ENCODE results near the gene IRF7. TPM values are rescaled to one million over a fixed set of nuclear protein-coding genes. Genes with fewer than 3 reads are reported as not detected.

The IRF7 gene
- total and polyA plus RNA-seq, 12 donors = 0.81 to 87.6 (median 11.2) TPM

DNA sequence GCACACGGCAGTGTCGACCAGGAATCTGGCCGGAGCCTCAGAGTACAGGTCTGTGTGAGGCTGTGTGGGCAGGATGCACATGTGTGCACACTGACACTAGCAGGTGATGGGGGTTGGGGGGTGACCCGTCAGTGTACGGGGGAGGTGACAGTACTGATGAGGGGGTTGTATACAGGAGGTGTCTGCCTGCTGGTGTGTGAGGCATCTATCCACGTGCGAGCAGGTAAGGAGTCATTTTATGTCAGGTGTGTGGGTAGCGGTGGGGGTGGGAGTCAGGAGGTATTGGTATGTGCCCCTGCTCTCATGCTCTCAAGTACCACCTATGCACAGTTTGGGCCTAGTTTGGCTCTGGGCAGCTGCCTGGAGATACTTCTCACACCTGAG is 44.0 kb downstream of the IRF7 start:
- Histone ChIP-seq H3K27ac (no peak overlapping the region), H3K36me3 (replicated peaks in 1 of 2) (no peaks in the 10 kb centered on the region), H3K27me3 (no peaks in the 10 kb centered on the region), H3K9me3 (replicated peaks in 1 of 3) (no peaks in the 10 kb centered on the region), H3K4me1 (replicated peaks in 1 of 2) (peaks cover 7 to 19% of the 10 kb centered on the region in 2 donors), H3K4me3 (no peak overlapping the region)
- intact Hi-C loops (cut with DNase I) = no loop called here
- 70 to 93% (median 74%) methylated on average over 5 to 8 of the region's 8 CpGs for WGBS, 4 donors
- no peak for DNase-seq
- no peak for TF ChIP-seq POLR2A (IDR thresholded peaks at IDR 0.05)
- TF ChIP-seq, protein P1, sequence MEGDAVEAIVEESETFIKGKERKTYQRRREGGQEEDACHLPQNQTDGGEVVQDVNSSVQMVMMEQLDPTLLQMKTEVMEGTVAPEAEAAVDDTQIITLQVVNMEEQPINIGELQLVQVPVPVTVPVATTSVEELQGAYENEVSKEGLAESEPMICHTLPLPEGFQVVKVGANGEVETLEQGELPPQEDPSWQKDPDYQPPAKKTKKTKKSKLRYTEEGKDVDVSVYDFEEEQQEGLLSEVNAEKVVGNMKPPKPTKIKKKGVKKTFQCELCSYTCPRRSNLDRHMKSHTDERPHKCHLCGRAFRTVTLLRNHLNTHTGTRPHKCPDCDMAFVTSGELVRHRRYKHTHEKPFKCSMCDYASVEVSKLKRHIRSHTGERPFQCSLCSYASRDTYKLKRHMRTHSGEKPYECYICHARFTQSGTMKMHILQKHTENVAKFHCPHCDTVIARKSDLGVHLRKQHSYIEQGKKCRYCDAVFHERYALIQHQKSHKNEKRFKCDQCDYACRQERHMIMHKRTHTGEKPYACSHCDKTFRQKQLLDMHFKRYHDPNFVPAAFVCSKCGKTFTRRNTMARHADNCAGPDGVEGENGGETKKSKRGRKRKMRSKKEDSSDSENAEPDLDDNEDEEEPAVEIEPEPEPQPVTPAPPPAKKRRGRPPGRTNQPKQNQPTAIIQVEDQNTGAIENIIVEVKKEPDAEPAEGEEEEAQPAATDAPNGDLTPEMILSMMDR (IDR thresholded peaks at IDR 0.05) = no peak

DNA sequence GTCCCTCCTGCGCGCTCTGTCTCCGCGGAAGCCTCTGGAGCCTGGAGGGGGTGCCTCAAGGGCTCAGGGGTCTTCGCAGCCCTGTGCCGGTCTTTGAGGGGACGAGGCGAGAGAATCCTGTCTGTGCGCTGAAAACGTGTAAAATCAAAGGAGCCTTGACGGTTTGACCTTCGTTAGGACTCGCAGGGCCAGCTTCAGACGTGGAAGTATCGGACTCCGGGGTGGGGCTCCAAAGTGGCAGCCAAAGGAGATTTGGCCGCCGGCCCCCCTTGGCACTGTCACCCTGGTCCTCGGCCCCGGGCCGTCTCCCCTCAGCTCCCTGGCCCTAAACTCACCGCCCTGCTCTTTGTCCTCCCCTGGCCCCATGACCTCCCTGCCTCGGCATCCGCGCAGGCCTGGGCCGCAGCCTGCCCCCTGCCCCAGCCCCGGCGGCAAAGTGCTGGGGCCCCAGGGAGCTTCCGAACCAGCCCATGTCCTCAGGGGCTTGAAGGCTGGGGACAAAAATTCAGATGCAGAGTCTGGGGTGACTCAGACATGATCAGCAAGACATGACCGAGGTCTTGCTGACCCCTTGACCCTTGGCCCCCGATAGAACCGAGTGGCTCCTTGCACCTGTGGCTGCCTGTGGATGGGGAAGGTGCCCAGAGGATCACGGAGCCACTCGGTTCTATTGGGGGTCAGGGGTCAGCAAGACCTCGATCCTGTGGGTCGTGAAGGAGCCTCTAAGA is 46.4 kb downstream of the IRF7 start:
- H3K36me3 ChIP-seq (replicated peaks in 1 of 2) = no peaks in the 10 kb centered on the region
- 32 to 36% (median 34%) methylated on average over 8 to 36 of the region's 36 CpGs for WGBS, 4 donors
- peak overlapping the region in 4 of 5 donors; percentile 42 to 79 (median 66) for H3K27ac ChIP-seq
- intact Hi-C loops (cut with DNase I) = no loop called here
- H3K4me3 ChIP-seq = peak overlapping the region in 2 of 4 donors; percentile 35 to 85
- peak in 3 of 7 donors; percentile 47 to 68 (median 54) for DNase-seq
- TF ChIP-seq POLR2A (IDR thresholded peaks at IDR 0.05) = no peak
- TF ChIP-seq, protein P1 (IDR thresholded peaks at IDR 0.05) = no peak
- no peaks in the 10 kb centered on the region for H3K9me3 ChIP-seq (replicated peaks in 1 of 3)
- H3K4me1 ChIP-seq (replicated peaks in 1 of 2) = peaks cover 7 to 12% of the 10 kb centered on the region in 2 donors
- no peaks in the 10 kb centered on the region for H3K27me3 ChIP-seq

DNA sequence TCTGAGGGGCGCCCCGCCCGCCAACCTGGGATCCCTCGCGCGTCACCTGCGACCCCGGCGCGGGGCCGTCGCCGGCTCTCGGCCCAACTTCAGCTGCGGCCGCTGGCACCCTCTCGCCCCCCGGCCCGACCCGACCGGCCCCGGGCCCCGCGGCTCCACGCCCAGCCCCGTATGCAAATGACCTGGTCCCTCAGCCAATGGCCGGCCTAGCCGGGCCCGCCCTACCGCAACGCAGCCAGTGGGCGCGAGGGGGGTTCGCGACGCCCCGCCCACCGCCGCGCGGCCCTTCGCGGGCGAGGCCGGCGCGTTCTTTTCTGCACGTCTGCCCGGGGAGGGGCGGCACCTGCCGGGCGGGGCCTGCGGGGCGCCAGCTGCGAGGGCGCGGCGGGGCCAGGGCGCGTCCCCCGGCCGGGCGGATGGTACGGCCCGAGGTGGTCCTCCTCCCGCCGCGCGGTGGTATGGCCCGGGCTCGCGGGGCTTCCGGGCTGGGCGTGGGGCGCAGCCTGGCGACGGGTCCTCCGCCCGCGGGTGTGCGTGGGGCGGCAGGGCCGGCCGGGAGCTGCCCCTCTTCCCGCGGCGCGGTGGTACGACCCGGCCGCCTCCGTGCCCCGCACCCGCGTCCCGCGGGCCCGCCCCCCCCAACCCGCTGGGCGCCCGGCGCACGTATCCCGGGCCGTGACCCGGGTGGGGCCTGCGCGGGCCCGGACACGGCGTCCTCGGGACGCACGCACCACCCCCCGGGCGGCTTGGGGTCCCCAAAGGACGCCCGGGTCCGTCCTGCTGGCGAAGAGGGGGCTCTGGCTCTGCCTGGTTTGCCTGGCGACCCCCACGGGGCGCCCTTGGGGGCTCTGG is 47.2 kb downstream of the IRF7 start:
- H3K9me3 ChIP-seq (replicated peaks in 1 of 3) = no peaks in the 10 kb centered on the region
- peak overlapping the region in 3 of 4 donors; percentile 35 to 85 (median 56) for H3K4me3 ChIP-seq
- H3K4me1 ChIP-seq (replicated peaks in 1 of 2) = peaks cover 7 to 12% of the 10 kb centered on the region in 2 donors
- TF ChIP-seq POLR2A (IDR thresholded peaks at IDR 0.05) = peak; percentile 49 to 70
- TF ChIP-seq, protein P1 (IDR thresholded peaks at IDR 0.05) = no peak
- H3K27me3 ChIP-seq = no peaks in the 10 kb centered on the region
- DNase-seq = peak; percentile 91 to 96 (median 94)
- 0 to 1% (median 1%) methylated on average over 3 to 123 of the region's 123 CpGs; no CpG with 5 or more reads in 1 of the 4 donors for WGBS, 4 donors
- H3K27ac ChIP-seq = peak overlapping the region in 4 of 5 donors; percentile 42 to 79 (median 66)
- intact Hi-C loops (cut with DNase I) = no loop called here
- no peaks in the 10 kb centered on the region for H3K36me3 ChIP-seq (replicated peaks in 1 of 2)

DNA sequence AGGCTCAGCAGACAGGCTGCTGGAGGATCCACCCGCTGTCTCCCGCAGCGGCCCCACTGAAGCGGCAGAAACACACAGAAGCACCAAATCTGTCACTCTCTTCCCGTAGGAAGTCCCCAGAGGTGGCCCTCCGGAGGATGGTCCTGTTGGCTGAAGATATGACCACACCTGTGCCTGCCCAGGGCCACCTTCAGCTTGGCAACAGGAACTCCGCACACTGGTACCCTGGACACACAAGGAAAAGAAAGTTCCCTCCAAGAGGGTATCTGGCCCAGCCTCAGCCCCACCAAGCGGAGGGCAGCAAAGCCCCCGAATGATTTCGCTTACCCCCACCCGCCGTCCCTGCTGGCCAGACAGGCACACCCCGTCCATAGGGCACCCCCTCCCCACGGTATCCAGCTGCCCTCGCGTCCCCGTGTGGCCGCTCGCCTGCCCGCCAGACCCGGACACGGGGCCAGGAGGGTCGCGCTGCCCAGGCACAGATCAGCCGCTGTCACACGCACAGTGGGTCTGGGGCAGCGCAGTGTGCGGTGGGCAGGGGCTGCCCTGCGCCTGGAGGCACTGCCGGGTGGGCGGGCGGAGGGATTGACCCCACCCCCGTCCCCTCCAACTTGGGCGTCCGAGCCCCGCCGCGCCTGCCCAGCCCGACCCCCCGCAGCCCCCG is 48.0 kb downstream of the IRF7 start:
- H3K27ac ChIP-seq = peak overlapping the region in 2 of 5 donors; percentile 65 to 79
- H3K27me3 ChIP-seq = no peaks in the 10 kb centered on the region
- TF ChIP-seq, protein P1 (IDR thresholded peaks at IDR 0.05) = no peak
- H3K4me3 ChIP-seq = peak overlapping the region in 3 of 4 donors; percentile 13 to 85 (median 56)
- no peak for DNase-seq
- whole genome bisulfite sequencing, 4 donors = 25 to 55% (median 32%) methylated on average over 17 to 41 of the region's 41 CpGs; no CpG with 5 or more reads in 1 of the 4 donors
- intact Hi-C loops (cut with DNase I) = no loop called here
- H3K36me3 ChIP-seq (replicated peaks in 1 of 2) = no peaks in the 10 kb centered on the region
- H3K4me1 ChIP-seq (replicated peaks in 1 of 2) = peaks cover 7 to 12% of the 10 kb centered on the region in 2 donors
- no peaks in the 10 kb centered on the region for H3K9me3 ChIP-seq (replicated peaks in 1 of 3)

Data from adrenal gland (tissue), 12 donors.